ENCODE measurements around the gene SNED1. TPM values are rescaled to one million over a fixed set of nuclear protein-coding genes. Genes with fewer than 3 reads are reported as not detected.

SNED1 gene
- total and polyA plus RNA-seq, 9 of the 15 experiments (the other 6 are each of a cell fraction or from before 2014, with no cell fraction given), result 0.03 to 0.07 (median 0.05) TPM; not detected in 5

DNA sequence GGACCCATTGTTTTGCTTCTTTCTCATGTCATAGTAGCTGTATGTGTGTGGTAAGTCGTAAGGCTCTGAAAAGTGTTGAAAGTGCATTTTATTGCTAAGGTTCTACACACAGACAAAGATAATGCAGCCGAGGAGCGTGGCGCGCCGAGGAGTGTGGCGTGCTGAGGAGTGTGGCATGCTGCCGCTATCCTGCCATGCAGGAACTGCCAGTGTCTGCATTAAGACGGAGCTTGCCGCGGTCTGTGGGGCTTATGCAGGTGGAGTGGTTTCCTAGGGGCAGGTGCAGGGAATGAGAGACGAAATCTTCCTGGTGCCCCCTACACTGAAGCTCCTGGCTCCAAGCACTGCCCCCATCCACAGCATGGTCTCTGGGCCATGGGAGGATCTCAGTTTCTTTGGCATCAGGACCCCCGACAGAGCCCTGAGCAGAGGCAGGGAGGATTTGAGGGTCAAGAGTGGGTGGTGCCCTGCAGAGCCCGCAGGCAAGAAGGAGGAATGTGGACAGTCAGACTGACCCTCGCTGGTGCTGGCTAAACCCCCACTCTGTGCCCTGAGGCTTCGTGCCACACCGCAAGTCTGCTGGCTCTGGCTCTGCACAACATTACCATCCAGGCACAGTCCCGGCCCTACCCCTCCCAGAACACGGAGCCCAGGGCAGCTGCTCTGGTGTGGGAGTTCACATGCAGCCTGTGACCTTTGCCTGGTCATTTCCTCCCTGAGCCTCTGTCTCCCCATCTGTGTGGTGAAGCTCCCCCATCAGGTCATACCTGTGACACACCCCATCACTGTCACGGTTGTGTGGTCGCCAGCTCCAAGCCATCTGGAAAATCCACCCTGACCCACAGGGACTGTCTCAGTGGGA, 3.2 kb downstream of the SNED1 start:
- Histone ChIP-seq H3K9me1 (ENCODE audit: control insufficient read depth, insufficient read depth, low read length) (no peaks in the 10 kb centered on the region), H4K20me1 (replicated peaks; ENCODE audit: control insufficient read depth, insufficient read depth, low read length) (no peaks in the 10 kb centered on the region; the same call in none of the 2 replicates), H3K4me2 (ENCODE audit: insufficient read depth, low read length) (no peak overlapping the region), H3K27ac (ENCODE audit: extremely low read depth, low read depth, low read length) (no peak overlapping the region), H2AFZ (ENCODE audit: low read depth, low read length) (no peak overlapping the region), H3K79me2 (ENCODE audit: control insufficient read depth, insufficient read depth, low read length) (no peaks in the 10 kb centered on the region), H3K4me1 (replicated peaks in 1 of 2; ENCODE audit: control insufficient read depth in 2 of 2, insufficient read depth in 2 of 2, low read length in 2 of 2) (peaks cover 0 to 26% of the 10 kb centered on the region in 2 experiments; a peak in 2 of 5 replicates), H3K9me3 (replicated peaks; ENCODE audit: control insufficient read depth, insufficient read depth, low read depth, low read length) (no peaks in the 10 kb centered on the region), H3K4me3 (no peak overlapping the region), H3K9ac (ENCODE audit: insufficient read depth in 1 of 2, low read depth in 2 of 2, low read length in 2 of 2) (no peak overlapping the region), H3K27me3 (ENCODE audit: control insufficient read depth in 2 of 2, insufficient read depth in 2 of 2, low read length in 2 of 2) (peaks cover 0 to 24% of the 10 kb centered on the region in 2 experiments; a peak in 2 of 5 replicates), H3K36me3 (ENCODE audit: control insufficient read depth, insufficient read depth, low read length) (no peaks in the 10 kb centered on the region)
- intact Hi-C loops (cut with micrococcal nuclease), result no loop called here
- ChIA-PET POLR2A (no interaction called here), CTCF (ENCODE audit: low intra/inter-chr PET ratio) (no interaction called here)
- FAIRE-seq, result no peak
- no peak for DNase-seq (ENCODE audit: extremely low read depth in 1 of 4, low spot score in 3 of 4)
- 6% methylated on average over 20 of the region's 21 CpGs for WGBS (ENCODE audit: insufficient coverage, low coverage, missing lambda C conversion rate)
- ATAC-seq, result no peak
- BruUV-seq (replicated peaks), result no TSS peak
- in situ Hi-C loops (cut with MboI), result no loop called here
- no peak for TF ChIP-seq CBX5 (IDR thresholded peaks at IDR 0.05; ENCODE audit: borderline replicate concordance, low read depth)
- no peak for TF ChIP-seq SP1 (CRISPR knock-in tag; IDR thresholded peaks at IDR 0.05)
- no peak for TF ChIP-seq ELF1 (tag; IDR thresholded peaks at IDR 0.05)
- TF ChIP-seq, protein P1, sequence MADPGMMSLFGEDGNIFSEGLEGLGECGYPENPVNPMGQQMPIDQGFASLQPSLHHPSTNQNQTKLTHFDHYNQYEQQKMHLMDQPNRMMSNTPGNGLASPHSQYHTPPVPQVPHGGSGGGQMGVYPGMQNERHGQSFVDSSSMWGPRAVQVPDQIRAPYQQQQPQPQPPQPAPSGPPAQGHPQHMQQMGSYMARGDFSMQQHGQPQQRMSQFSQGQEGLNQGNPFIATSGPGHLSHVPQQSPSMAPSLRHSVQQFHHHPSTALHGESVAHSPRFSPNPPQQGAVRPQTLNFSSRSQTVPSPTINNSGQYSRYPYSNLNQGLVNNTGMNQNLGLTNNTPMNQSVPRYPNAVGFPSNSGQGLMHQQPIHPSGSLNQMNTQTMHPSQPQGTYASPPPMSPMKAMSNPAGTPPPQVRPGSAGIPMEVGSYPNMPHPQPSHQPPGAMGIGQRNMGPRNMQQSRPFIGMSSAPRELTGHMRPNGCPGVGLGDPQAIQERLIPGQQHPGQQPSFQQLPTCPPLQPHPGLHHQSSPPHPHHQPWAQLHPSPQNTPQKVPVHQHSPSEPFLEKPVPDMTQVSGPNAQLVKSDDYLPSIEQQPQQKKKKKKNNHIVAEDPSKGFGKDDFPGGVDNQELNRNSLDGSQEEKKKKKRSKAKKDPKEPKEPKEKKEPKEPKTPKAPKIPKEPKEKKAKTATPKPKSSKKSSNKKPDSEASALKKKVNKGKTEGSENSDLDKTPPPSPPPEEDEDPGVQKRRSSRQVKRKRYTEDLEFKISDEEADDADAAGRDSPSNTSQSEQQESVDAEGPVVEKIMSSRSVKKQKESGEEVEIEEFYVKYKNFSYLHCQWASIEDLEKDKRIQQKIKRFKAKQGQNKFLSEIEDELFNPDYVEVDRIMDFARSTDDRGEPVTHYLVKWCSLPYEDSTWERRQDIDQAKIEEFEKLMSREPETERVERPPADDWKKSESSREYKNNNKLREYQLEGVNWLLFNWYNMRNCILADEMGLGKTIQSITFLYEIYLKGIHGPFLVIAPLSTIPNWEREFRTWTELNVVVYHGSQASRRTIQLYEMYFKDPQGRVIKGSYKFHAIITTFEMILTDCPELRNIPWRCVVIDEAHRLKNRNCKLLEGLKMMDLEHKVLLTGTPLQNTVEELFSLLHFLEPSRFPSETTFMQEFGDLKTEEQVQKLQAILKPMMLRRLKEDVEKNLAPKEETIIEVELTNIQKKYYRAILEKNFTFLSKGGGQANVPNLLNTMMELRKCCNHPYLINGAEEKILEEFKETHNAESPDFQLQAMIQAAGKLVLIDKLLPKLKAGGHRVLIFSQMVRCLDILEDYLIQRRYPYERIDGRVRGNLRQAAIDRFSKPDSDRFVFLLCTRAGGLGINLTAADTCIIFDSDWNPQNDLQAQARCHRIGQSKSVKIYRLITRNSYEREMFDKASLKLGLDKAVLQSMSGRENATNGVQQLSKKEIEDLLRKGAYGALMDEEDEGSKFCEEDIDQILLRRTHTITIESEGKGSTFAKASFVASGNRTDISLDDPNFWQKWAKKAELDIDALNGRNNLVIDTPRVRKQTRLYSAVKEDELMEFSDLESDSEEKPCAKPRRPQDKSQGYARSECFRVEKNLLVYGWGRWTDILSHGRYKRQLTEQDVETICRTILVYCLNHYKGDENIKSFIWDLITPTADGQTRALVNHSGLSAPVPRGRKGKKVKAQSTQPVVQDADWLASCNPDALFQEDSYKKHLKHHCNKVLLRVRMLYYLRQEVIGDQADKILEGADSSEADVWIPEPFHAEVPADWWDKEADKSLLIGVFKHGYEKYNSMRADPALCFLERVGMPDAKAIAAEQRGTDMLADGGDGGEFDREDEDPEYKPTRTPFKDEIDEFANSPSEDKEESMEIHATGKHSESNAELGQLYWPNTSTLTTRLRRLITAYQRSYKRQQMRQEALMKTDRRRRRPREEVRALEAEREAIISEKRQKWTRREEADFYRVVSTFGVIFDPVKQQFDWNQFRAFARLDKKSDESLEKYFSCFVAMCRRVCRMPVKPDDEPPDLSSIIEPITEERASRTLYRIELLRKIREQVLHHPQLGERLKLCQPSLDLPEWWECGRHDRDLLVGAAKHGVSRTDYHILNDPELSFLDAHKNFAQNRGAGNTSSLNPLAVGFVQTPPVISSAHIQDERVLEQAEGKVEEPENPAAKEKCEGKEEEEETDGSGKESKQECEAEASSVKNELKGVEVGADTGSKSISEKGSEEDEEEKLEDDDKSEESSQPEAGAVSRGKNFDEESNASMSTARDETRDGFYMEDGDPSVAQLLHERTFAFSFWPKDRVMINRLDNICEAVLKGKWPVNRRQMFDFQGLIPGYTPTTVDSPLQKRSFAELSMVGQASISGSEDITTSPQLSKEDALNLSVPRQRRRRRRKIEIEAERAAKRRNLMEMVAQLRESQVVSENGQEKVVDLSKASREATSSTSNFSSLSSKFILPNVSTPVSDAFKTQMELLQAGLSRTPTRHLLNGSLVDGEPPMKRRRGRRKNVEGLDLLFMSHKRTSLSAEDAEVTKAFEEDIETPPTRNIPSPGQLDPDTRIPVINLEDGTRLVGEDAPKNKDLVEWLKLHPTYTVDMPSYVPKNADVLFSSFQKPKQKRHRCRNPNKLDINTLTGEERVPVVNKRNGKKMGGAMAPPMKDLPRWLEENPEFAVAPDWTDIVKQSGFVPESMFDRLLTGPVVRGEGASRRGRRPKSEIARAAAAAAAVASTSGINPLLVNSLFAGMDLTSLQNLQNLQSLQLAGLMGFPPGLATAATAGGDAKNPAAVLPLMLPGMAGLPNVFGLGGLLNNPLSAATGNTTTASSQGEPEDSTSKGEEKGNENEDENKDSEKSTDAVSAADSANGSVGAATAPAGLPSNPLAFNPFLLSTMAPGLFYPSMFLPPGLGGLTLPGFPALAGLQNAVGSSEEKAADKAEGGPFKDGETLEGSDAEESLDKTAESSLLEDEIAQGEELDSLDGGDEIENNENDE (IDR thresholded peaks at IDR 0.05; ENCODE audit: low read depth, low read length), result no peak
- TF ChIP-seq ADNP (tag; IDR thresholded peaks at IDR 0.05), result no peak
- TF ChIP-seq, protein P2, sequence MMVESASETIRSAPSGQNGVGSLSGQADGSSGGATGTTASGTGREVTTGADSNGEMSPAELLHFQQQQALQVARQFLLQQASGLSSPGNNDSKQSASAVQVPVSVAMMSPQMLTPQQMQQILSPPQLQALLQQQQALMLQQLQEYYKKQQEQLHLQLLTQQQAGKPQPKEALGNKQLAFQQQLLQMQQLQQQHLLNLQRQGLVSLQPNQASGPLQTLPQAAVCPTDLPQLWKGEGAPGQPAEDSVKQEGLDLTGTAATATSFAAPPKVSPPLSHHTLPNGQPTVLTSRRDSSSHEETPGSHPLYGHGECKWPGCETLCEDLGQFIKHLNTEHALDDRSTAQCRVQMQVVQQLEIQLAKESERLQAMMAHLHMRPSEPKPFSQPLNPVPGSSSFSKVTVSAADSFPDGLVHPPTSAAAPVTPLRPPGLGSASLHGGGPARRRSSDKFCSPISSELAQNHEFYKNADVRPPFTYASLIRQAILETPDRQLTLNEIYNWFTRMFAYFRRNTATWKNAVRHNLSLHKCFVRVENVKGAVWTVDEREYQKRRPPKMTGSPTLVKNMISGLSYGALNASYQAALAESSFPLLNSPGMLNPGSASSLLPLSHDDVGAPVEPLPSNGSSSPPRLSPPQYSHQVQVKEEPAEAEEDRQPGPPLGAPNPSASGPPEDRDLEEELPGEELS (CRISPR knock-in tag; IDR thresholded peaks at IDR 0.05; ENCODE audit: borderline replicate concordance), result no peak
- TF ChIP-seq KDM2B (CRISPR knock-in tag; IDR thresholded peaks at IDR 0.05), result no peak
